Fibroblast of lung (primary cell): Measurements from ENCODE around the gene DPM1. TPM values are rescaled to one million over a fixed set of nuclear protein-coding genes. Genes with fewer than 3 reads are reported as not detected.

Experiments used
- DNase-seq, 2 donors: peaks; one replicate each; pipeline versions ENCODE4 v3.0.0 to v3.0.0-alpha.2; 2010; ENCODE audit warnings: low read depth in 2 of 2
- H2AFZ ChIP-seq: 2 replicates; pipeline ENCODE4 v1.5.1; 2012; ENCODE audit warnings: low read length, control low read depth, inconsistent platforms
- H3K27ac ChIP-seq: 2 replicates; pipeline ENCODE4 v1.5.1; 2011; ENCODE audit warnings: low read length, control low read depth; ENCODE audit not compliant: insufficient read depth
- H3K27me3 ChIP-seq: 2 replicates; pipeline ENCODE4 v1.5.1; 2011; ENCODE audit warnings: mild to moderate bottlenecking, low read length; ENCODE audit not compliant: control insufficient read depth, insufficient read depth
- H3K36me3 ChIP-seq: 2 replicates; pipeline ENCODE4 v1.5.1; 2011; ENCODE audit warnings: low read length; ENCODE audit not compliant: control insufficient read depth, insufficient read depth
- H3K4me1 ChIP-seq: 2 replicates; pipeline ENCODE4 v1.5.1; 2011; ENCODE audit warnings: low read length; ENCODE audit not compliant: control insufficient read depth, insufficient read depth; ENCODE audit errors: extremely low read depth
- H3K4me2 ChIP-seq: 2 replicates; pipeline ENCODE4 v1.5.1; 2011; ENCODE audit warnings: low read length, control low read depth; ENCODE audit not compliant: insufficient read depth; ENCODE audit errors: extremely low read depth
- H3K4me3 ChIP-seq, 4 experiments: fragments of 200-600 bp in 1 of 4; sonication (generic) in 1 of 4; replicated peaks in 1 of 4; 2 replicates each; pipeline ENCODE4 v1.5.1; 2011 to 2016; ENCODE audit warnings: low read length in 4 of 4, low read depth in 3 of 4, mild to moderate bottlenecking in 3 of 4, control low read depth in 2 of 4, inconsistent platforms in 1 of 4, mixed read lengths in 1 of 4; ENCODE audit not compliant: insufficient read depth in 1 of 4; ENCODE audit errors: control extremely low read depth in 1 of 4
- H3K79me2 ChIP-seq: 2 replicates; pipeline ENCODE4 v1.5.1; 2012; ENCODE audit warnings: mild to moderate bottlenecking, low read length, inconsistent platforms; ENCODE audit not compliant: control insufficient read depth, insufficient read depth
- H3K9ac ChIP-seq: 2 replicates; pipeline ENCODE4 v1.5.1; 2011; ENCODE audit warnings: mild to moderate bottlenecking, low read length, control low read depth; ENCODE audit not compliant: insufficient read depth
- H3K9me3 ChIP-seq: 2 replicates; pipeline ENCODE4 v1.5.1; 2012; ENCODE audit warnings: low read depth, low read length; ENCODE audit not compliant: control insufficient read depth, insufficient read depth
- H4K20me1 ChIP-seq: 2 replicates; pipeline ENCODE4 v1.5.1; 2011; ENCODE audit warnings: low read length; ENCODE audit not compliant: control insufficient read depth, insufficient read depth; ENCODE audit errors: extremely low read depth
- EZH2 ChIP-seq: IDR thresholded peaks from 2 replicates; pipeline ENCODE4 v1.5.1; 2012; ENCODE audit warnings: low read length, control low read depth, mild to moderate bottlenecking; ENCODE audit errors: missing control alignments
- polyA plus RNA-seq, 2 donors: library from polyadenylated mRNA; depleted of rRNA in 1 of 2; stranded (reverse) in 1 of 2; unstranded in 1 of 2; fragments of >200 nt; gene quantifications; 2 replicates each; pipeline ENCODE4 v1.2.1, GENCODE V29; 2011 to 2012; ENCODE audit warnings: missing spikeins in 1 of 2
- total RNA-seq: library from RNA; depleted of rRNA; stranded (reverse); fragments of >200 nt; gene quantifications from 2 replicates; pipeline ENCODE4 v1.2.1, GENCODE V29; 2014
- TF ChIP-seq, protein P1 (sequence below), 2 donors: IDR thresholded peaks in 1 of 2; conservative IDR thresholded peaks in 1 of 2; 1 replicate in 1 of 2; 2 replicates in 1 of 2; pipeline ENCODE4 v1.5.1; 2011 to 2012; ENCODE audit warnings: low read length in 2 of 2, control low read depth in 1 of 2, inconsistent platforms in 1 of 2, low read depth in 1 of 2, mild to moderate bottlenecking in 1 of 2

Gene DPM1
- total and polyA plus RNA-seq, 2 donors (not counting 1 experiment from before 2014, with no cell fraction given): 60.9 to 89.1 TPM

DNA sequence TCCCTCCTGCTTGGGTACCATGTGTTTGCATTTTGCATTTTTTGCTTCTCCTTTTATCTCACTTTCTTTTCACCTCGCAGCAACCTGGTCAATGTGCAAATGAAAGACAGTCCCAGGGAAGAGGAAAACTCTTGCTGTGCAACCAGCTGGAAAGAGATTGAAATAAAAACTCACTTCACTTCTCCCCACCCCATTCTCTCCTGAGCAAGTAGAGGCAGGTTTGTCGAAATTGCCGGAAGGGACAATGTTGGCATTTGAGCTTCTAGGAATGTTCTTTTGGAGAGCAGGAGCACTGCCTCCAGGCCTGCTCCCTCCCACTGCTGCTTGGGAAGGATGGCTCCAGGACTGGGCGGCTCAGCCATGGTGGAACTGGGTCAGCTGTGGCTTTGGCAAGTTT, 34.0 kb upstream of the DPM1 start:
- Histone ChIP-seq H4K20me1 (no peaks in the 10 kb centered on the region), H3K4me1 (no peaks in the 10 kb centered on the region), H3K27me3 (no peaks in the 10 kb centered on the region), H2AFZ (no peak overlapping the region), H3K36me3 (no peaks in the 10 kb centered on the region), H3K9ac (no peak overlapping the region), H3K79me2 (no peaks in the 10 kb centered on the region), H3K4me3 (no peak overlapping the region), H3K27ac (no peak overlapping the region), H3K4me2 (no peak overlapping the region), H3K9me3 (no peaks in the 10 kb centered on the region)
- no peak for DNase-seq
- TF ChIP-seq, protein P1, sequence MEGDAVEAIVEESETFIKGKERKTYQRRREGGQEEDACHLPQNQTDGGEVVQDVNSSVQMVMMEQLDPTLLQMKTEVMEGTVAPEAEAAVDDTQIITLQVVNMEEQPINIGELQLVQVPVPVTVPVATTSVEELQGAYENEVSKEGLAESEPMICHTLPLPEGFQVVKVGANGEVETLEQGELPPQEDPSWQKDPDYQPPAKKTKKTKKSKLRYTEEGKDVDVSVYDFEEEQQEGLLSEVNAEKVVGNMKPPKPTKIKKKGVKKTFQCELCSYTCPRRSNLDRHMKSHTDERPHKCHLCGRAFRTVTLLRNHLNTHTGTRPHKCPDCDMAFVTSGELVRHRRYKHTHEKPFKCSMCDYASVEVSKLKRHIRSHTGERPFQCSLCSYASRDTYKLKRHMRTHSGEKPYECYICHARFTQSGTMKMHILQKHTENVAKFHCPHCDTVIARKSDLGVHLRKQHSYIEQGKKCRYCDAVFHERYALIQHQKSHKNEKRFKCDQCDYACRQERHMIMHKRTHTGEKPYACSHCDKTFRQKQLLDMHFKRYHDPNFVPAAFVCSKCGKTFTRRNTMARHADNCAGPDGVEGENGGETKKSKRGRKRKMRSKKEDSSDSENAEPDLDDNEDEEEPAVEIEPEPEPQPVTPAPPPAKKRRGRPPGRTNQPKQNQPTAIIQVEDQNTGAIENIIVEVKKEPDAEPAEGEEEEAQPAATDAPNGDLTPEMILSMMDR (conservative IDR thresholded peaks at IDR 0.05 in 1 of 2, IDR thresholded peaks at IDR 0.05 in 1 of 2; ENCODE audit: low read depth in 1 of 2, low read length in 2 of 2): no peak
- TF ChIP-seq EZH2: no peak

DNA sequence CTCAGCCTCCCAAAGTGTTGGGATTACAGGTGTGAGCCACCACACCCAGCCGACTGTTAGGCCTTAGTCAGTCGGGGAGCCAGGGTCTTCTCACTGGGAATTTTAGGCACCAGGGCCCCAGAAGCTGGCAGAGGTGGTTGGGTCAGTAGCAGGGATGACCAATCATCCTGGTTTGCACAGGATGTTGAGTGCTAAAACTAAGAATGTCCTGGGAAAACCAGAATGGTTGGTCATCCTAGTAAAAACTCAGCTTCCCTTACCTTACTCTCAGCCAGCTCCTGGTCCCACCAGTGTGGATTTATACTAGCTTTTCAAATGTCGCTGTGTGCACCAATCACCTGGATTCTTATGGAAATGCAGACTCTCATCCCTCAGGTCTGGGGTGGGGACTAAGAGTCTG, 32.7 kb upstream of the DPM1 start:
- Histone ChIP-seq H2AFZ (no peak overlapping the region), H3K4me2 (no peak overlapping the region), H3K9ac (no peak overlapping the region), H3K79me2 (no peaks in the 10 kb centered on the region), H3K4me3 (no peak overlapping the region), H4K20me1 (no peaks in the 10 kb centered on the region), H3K27ac (no peak overlapping the region), H3K4me1 (no peaks in the 10 kb centered on the region), H3K36me3 (no peaks in the 10 kb centered on the region), H3K27me3 (no peaks in the 10 kb centered on the region), H3K9me3 (no peaks in the 10 kb centered on the region)
- TF ChIP-seq, protein P1 (conservative IDR thresholded peaks at IDR 0.05 in 1 of 2, IDR thresholded peaks at IDR 0.05 in 1 of 2; ENCODE audit: low read depth in 1 of 2, low read length in 2 of 2): no peak
- no peak for TF ChIP-seq EZH2
- no peak for DNase-seq

DNA sequence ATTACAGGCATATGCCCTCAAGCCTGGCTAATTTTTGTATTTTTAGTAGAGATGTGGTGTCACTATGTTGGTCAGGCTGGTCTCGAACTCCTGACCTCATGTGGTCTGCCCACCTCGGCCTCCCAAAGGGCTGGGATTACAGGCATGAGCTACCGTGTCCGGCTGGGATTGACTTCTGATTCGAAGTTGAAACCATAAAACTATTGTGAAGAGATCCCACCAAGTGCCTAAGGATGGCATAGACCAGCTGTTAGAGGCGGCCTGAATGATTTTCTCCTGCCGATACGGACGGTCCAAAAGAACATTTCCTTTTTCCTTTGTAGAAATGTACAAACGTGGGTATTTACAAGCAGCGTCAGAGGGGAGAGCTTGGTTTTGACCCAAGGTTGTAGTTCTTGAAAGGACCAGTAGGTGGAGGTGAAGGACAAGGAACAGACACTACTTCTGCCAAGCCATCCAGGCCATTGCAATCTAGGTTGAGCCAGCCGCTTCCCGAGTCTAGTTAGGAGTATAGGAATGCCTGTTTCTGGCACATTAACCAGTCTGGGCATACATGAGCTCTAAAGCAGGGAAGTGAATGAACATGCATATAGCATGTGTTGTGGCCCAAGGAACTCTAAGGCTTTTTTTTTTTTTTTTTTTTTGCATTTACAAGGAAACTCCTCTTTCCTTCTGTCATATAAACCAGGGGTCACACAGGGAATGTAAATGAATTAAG, 29.3 kb upstream of the DPM1 start:
- Histone ChIP-seq H3K27ac (no peak overlapping the region), H3K4me2 (no peak overlapping the region), H3K9ac (no peak overlapping the region), H3K9me3 (no peaks in the 10 kb centered on the region), H3K4me1 (no peaks in the 10 kb centered on the region), H3K4me3 (no peak overlapping the region), H3K27me3 (no peaks in the 10 kb centered on the region), H3K79me2 (no peaks in the 10 kb centered on the region), H3K36me3 (no peaks in the 10 kb centered on the region), H2AFZ (peak overlapping the region; percentile 7), H4K20me1 (no peaks in the 10 kb centered on the region)
- DNase-seq: peak; percentile 77 to 89
- TF ChIP-seq EZH2: no peak
- TF ChIP-seq, protein P1 (conservative IDR thresholded peaks at IDR 0.05 in 1 of 2, IDR thresholded peaks at IDR 0.05 in 1 of 2; ENCODE audit: low read depth in 1 of 2, low read length in 2 of 2): peak; percentile 88 to 89
